Measurements from ENCODE around the gene TPM1. TPM values are rescaled to one million over a fixed set of nuclear protein-coding genes. Genes with fewer than 3 reads are reported as not detected.
A peak's percentile ranks its signal among the peaks of the same experiment; 100 is the strongest.

The TPM1 gene
- total and polyA plus RNA-seq, 8 donors, result 196 to 681 (median 587) TPM

DNA sequence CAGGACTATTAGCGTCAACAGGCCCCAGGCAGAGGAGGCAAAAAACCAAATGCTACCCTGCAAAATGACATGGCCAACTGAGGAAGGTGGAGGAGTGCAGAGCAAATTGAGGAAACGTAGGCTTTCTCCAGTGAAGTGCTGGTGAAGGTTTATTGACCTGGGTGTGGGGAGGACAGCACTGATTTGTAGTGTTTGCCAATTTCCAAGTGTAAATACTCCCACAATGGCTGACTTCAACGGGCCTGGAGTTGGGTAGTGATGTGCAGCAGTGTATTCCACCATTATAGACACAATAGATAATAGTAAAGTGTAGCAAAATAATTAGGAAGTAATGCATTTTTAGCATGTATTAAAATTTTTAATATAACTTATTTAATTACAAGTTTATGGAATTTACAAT is 32.2 kb upstream of the TPM1 start:
- Histone ChIP-seq H3K27me3 (no peaks in the 10 kb centered on the region), H3K4me1 (peaks cover 0 to 1% of the 10 kb centered on the region in 2 donors), H3K27ac (no peak overlapping the region), H3K4me3 (no peak overlapping the region), H3K36me3 (no peaks in the 10 kb centered on the region), H3K9me3 (no peaks in the 10 kb centered on the region)
- DNase-seq (no peak), ATAC-seq (no peak)
- intact Hi-C loops (cut with DNase I), result no loop called here
- TF ChIP-seq, protein P1, sequence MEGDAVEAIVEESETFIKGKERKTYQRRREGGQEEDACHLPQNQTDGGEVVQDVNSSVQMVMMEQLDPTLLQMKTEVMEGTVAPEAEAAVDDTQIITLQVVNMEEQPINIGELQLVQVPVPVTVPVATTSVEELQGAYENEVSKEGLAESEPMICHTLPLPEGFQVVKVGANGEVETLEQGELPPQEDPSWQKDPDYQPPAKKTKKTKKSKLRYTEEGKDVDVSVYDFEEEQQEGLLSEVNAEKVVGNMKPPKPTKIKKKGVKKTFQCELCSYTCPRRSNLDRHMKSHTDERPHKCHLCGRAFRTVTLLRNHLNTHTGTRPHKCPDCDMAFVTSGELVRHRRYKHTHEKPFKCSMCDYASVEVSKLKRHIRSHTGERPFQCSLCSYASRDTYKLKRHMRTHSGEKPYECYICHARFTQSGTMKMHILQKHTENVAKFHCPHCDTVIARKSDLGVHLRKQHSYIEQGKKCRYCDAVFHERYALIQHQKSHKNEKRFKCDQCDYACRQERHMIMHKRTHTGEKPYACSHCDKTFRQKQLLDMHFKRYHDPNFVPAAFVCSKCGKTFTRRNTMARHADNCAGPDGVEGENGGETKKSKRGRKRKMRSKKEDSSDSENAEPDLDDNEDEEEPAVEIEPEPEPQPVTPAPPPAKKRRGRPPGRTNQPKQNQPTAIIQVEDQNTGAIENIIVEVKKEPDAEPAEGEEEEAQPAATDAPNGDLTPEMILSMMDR (IDR thresholded peaks at IDR 0.05), result no peak

DNA sequence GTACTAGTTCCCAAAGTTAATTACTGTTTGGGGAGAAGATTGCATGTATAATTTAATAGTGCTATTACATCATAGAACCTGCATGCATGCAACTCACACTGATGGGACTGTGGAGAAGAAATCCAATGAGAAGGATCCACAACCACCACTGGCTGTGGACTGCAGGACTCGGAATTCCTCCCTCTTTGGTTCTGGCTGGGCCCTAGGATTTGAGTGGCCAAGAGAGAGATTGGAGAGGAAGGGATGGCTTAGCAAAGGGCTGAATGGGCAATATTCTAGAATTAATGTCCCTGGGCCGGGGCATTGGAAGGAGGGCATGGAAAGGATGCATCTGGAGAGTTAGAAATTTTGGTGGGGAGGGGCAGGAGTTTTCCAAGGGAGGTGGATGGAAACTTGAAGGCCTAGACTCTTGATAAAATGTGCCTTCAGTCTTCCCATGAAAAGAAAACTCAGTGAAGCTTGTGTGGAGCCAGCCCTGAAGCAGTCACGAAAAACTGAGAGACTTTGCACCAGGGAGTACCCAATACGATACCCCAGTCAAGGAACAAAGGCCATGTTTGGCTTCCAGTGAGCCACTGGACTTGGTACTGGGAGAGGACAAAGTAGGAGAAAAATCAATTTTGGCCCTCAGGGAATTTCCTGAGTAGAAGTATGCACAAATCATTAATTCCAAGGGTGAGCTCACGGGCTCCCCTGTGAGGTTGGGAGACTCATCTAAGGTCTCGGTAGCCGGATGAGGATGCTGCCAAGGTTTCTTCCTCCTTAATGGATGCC is 31.4 kb upstream of the TPM1 start:
- H3K27me3 ChIP-seq, result no peaks in the 10 kb centered on the region
- H3K4me1 ChIP-seq, result peaks cover 0 to 9% of the 10 kb centered on the region in 2 donors
- H3K9me3 ChIP-seq, result no peaks in the 10 kb centered on the region
- TF ChIP-seq, protein P1 (IDR thresholded peaks at IDR 0.05), result no peak
- H3K27ac ChIP-seq, result no peak overlapping the region
- intact Hi-C loops (cut with DNase I), result no loop called here
- no peaks in the 10 kb centered on the region for H3K36me3 ChIP-seq
- no peak overlapping the region for H3K4me3 ChIP-seq
- ATAC-seq, result no peak
- no peak for DNase-seq

DNA sequence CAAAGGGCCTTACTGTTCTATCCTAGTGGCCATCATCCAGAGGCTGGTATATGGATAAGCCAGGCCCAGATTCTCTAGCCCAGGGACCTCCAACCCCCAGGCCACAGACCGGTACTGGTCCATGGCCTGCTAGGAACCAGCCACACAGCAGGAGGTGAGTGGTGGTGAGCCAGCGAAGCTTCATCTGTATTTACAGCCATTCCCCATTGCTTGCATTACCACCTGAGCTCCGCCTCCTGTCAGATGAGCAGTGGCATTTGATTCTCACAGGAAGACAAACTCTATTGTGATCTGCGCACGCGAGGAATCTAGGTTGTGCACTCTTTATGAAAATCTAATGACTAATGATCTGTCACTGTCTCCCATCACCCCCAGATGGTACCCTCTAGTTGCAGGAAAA is 30.1 kb upstream of the TPM1 start:
- TF ChIP-seq, protein P1 (IDR thresholded peaks at IDR 0.05), result no peak
- Histone ChIP-seq H3K4me1 (peaks cover 0 to 11% of the 10 kb centered on the region in 2 donors), H3K4me3 (no peak overlapping the region), H3K9me3 (no peaks in the 10 kb centered on the region), H3K36me3 (no peaks in the 10 kb centered on the region), H3K27ac (no peak overlapping the region), H3K27me3 (no peaks in the 10 kb centered on the region)
- no peak for ATAC-seq
- intact Hi-C loops (cut with DNase I), result no loop called here
- DNase-seq, result no peak

DNA sequence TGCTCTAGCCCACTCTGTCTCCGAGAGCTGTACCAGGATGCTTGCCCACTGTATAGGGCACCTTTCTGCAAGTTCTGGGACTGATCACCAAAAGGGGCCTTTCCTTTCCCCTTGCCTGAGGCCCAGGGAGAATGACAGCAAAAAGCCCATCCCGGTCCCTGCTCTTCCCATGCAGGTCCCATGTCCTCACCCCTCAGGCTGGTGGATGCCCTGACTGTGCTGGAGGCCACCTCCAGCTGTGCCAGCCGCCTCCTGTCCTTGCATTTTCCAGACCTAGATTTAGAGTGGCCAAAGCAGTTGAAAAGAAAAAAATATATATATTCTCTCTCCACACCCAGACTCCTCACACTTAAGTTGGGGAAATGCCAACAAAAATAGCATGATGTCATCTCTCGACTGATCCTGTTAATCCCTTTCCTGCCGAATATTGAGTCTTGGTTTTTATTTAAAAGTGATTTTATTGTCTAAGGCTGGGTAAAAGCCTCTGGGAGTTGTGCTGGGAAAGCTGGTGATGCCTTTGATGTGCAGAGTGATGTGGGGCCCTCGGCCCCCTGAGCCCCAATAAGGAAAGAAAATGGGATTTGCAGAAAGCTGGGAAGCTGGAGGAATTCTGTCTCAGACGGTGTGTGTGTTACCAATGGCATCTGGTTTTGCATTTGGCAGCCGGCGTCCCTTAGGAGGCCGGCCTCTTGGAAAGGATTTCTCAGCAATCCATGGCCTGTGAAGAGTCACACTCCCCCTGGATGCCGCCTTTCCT is 29.3 kb upstream of the TPM1 start:
- intact Hi-C loops (cut with DNase I), result no loop called here
- Histone ChIP-seq H3K27ac (no peak overlapping the region), H3K27me3 (no peaks in the 10 kb centered on the region), H3K9me3 (no peaks in the 10 kb centered on the region), H3K4me3 (no peak overlapping the region), H3K36me3 (no peaks in the 10 kb centered on the region), H3K4me1 (peaks cover 0 to 11% of the 10 kb centered on the region in 2 donors)
- DNase-seq (peak in 1 of 4 donors; percentile 45), ATAC-seq (no peak)
- TF ChIP-seq, protein P1 (IDR thresholded peaks at IDR 0.05), result no peak

- H3K27ac ChIP-seq, result no peak overlapping the region
- H3K27me3 ChIP-seq, result no peaks in the 10 kb centered on the region
- peaks cover 0 to 11% of the 10 kb centered on the region in 2 donors for H3K4me1 ChIP-seq
- H3K4me3 ChIP-seq, result no peak overlapping the region
- intact Hi-C loops (cut with DNase I), result no loop called here
- no peak for ATAC-seq
- TF ChIP-seq, protein P1 (IDR thresholded peaks at IDR 0.05), result no peak
- no peaks in the 10 kb centered on the region for H3K9me3 ChIP-seq
- no peaks in the 10 kb centered on the region for H3K36me3 ChIP-seq
- no peak for DNase-seq
Observed at GRCh38 chr15:63014578-63014977, 28.0 kb upstream of the TPM1 start.

Data from left lung (tissue), 10 donors.